IMR-90 (cell line): ENCODE measurements around the gene FCRLB. TPM values are rescaled to one million over a fixed set of nuclear protein-coding genes. Genes with fewer than 3 reads are reported as not detected.

Source experiments
- ATAC-seq: fragments of 200-7000 bp; cut with Tn5 transposase; 2 replicates; pipeline ENCODE4 v1.9.1; 2020; ENCODE audit warnings: low read depth, mild to moderate bottlenecking, moderate library complexity
- BruUV-seq: library from RNA; stranded (reverse); fragments of 400-500 nt; replicated peaks from 2 replicates; lab custom pipeline; 2021; lab: Mats Ljungman, UMichigan
- CTCF ChIA-PET: fragments of 300-600 bp; formaldehyde crosslinking; extraction: SDS; loops from one replicate; lab custom pipeline; 2021; ENCODE audit warnings: antibody characterized with exemption; lab: Yijun Ruan, JAX
- POLR2A ChIA-PET: fragments of 300-600 bp; sonication (Branson Sonifier 250); formaldehyde crosslinking; loops from one replicate; lab custom pipeline; 2022; ENCODE audit warnings: antibody characterized with exemption; ENCODE audit not compliant: unreplicated experiment; lab: Charles Lee
- DNase-seq: peaks from one replicate; pipeline ENCODE4 v3.0.0; 2013
- H2AFZ ChIP-seq: replicated peaks from 2 replicates; pipeline ENCODE3; 2013; ENCODE audit warnings: low read length, mild to moderate bottlenecking; ENCODE audit not compliant: poor library complexity
- H2AK5ac ChIP-seq: 2 replicates; pipeline ENCODE4 v1.6.1; 2013; ENCODE audit warnings: low read depth, low read length, inconsistent platforms
- H2AK9ac ChIP-seq: replicated peaks from 2 replicates; pipeline ENCODE3; 2013; ENCODE audit warnings: mild to moderate bottlenecking, low read depth, low read length, moderate library complexity; ENCODE audit not compliant: poor library complexity
- H2BK120ac ChIP-seq: 2 replicates; pipeline ENCODE4 v1.6.1; 2013; ENCODE audit warnings: low read depth, low read length, inconsistent platforms
- H2BK15ac ChIP-seq: 3 replicates; pipeline ENCODE4 v1.6.1; 2013; ENCODE audit warnings: low read depth, low read length, inconsistent platforms
- H2BK20ac ChIP-seq: 2 replicates; pipeline ENCODE4 v1.6.1; 2013; ENCODE audit warnings: low read depth, mild to moderate bottlenecking, inconsistent platforms, low read length, moderate library complexity
- H2BK5ac ChIP-seq: 2 replicates; pipeline ENCODE4 v1.6.1; 2013; ENCODE audit warnings: mild to moderate bottlenecking, low read depth, low read length, inconsistent platforms; ENCODE audit not compliant: poor library complexity, severe bottlenecking
- H3K14ac ChIP-seq: replicated peaks from 2 replicates; pipeline ENCODE4 v1.6.1; 2013; ENCODE audit warnings: low read depth, low read length, inconsistent platforms
- H3K18ac ChIP-seq: 2 replicates; pipeline ENCODE4 v1.6.1; 2013; ENCODE audit warnings: low read depth, low read length, control low read depth
- H3K23ac ChIP-seq: 2 replicates; pipeline ENCODE4 v1.6.1; 2013; ENCODE audit warnings: low read depth, low read length, inconsistent platforms
- H3K27ac ChIP-seq: 2 replicates; pipeline ENCODE4 v1.5.1; 2013; ENCODE audit warnings: mild to moderate bottlenecking, control low read depth, low read length; ENCODE audit not compliant: insufficient read depth
- H3K27me3 ChIP-seq: 2 replicates; pipeline ENCODE4 v1.6.1; 2013; ENCODE audit warnings: low read length; ENCODE audit not compliant: control insufficient read depth, insufficient read depth
- H3K36me3 ChIP-seq: 2 replicates; pipeline ENCODE4 v1.6.1; 2013; ENCODE audit warnings: low read length, mixed read lengths; ENCODE audit not compliant: control insufficient read depth, insufficient read depth
- H3K4ac ChIP-seq: 2 replicates; pipeline ENCODE4 v1.6.1; 2013; ENCODE audit warnings: low read depth, low read length, inconsistent platforms
- H3K4me1 ChIP-seq: 2 replicates; pipeline ENCODE4 v1.6.1; 2013; ENCODE audit warnings: low read length, mixed read lengths; ENCODE audit not compliant: control insufficient read depth, insufficient read depth
- H3K4me2 ChIP-seq: 2 replicates; pipeline ENCODE4 v1.6.1; 2013; ENCODE audit warnings: low read depth, mild to moderate bottlenecking, control low read depth, low read length, moderate library complexity
- H3K4me3 ChIP-seq: 2 replicates; pipeline ENCODE4 v1.5.1; 2013; ENCODE audit warnings: low read depth, mild to moderate bottlenecking, control low read depth, low read length, moderate library complexity; ENCODE audit not compliant: insufficient read depth
- H3K56ac ChIP-seq: 2 replicates; pipeline ENCODE4 v1.6.1; 2013; ENCODE audit warnings: low read length, inconsistent platforms; ENCODE audit not compliant: insufficient read depth; ENCODE audit errors: extremely low read depth
- H3K79me1 ChIP-seq, 2 experiments: 2 replicates each; pipeline ENCODE4 v1.6.1; 2013; ENCODE audit warnings: low read length in 2 of 2, inconsistent platforms in 1 of 2, low read depth in 1 of 2
- H3K9ac ChIP-seq: 2 replicates; pipeline ENCODE4 v1.6.1; 2013; ENCODE audit warnings: low read depth, low read length, control low read depth
- H3K9me1 ChIP-seq: 2 replicates; pipeline ENCODE4 v1.6.1; 2013; ENCODE audit warnings: low read length, inconsistent platforms; ENCODE audit not compliant: insufficient read depth
- H3K9me3 ChIP-seq: 2 replicates; pipeline ENCODE4 v1.6.1; 2013; ENCODE audit warnings: low read length; ENCODE audit not compliant: control insufficient read depth, insufficient read depth
- H4K20me1 ChIP-seq: 2 replicates; pipeline ENCODE4 v1.6.1; 2013; ENCODE audit warnings: low read length, inconsistent platforms; ENCODE audit not compliant: insufficient read depth
- H4K5ac ChIP-seq: 2 replicates; pipeline ENCODE4 v1.6.1; 2013; ENCODE audit warnings: mild to moderate bottlenecking, low read depth, low read length, control low read depth
- H4K8ac ChIP-seq, 2 experiments: 2 replicates each; pipeline ENCODE4 v1.6.1; 2013; ENCODE audit warnings: low read depth in 2 of 2, low read length in 2 of 2, control low read depth in 1 of 2, inconsistent platforms in 1 of 2
- H4K91ac ChIP-seq: 2 replicates; pipeline ENCODE4 v1.6.1; 2013; ENCODE audit warnings: low read depth, low read length, inconsistent platforms; ENCODE audit not compliant: insufficient read depth
- ELK1 ChIP-seq: fragments of 150-350 bp; IDR thresholded peaks from 2 replicates; pipeline ENCODE4 v1.6.1; 2016; ENCODE audit warnings: low read depth, mild to moderate bottlenecking, low read length, moderate library complexity, borderline replicate concordance
- FOS ChIP-seq: fragments of 150-350 bp; IDR thresholded peaks from 2 replicates; pipeline ENCODE4 v1.6.1; 2016; ENCODE audit warnings: low read depth, low read length
- MAFK ChIP-seq: IDR thresholded peaks from 2 replicates; pipeline ENCODE4 v1.6.1; 2012; ENCODE audit warnings: low read depth, low read length, improper control_type of control experiment
- NFE2L2 ChIP-seq: fragments of 150-350 bp; IDR thresholded peaks from 2 replicates; pipeline ENCODE4 v1.6.1; 2016; ENCODE audit warnings: low read depth, mild to moderate bottlenecking, low read length
- RAD21 ChIP-seq: IDR thresholded peaks from 2 replicates; pipeline ENCODE4 v1.6.1; 2012; ENCODE audit warnings: low read length, improper control_type of control experiment
- RFX5 ChIP-seq: IDR thresholded peaks from 2 replicates; pipeline ENCODE4 v1.8.0; 2012; ENCODE audit warnings: low read depth, mild to moderate bottlenecking, low read length, moderate library complexity
- SMC3 ChIP-seq: fragments of 150-350 bp; IDR thresholded peaks from 2 replicates; pipeline ENCODE4 v1.6.1; 2016; ENCODE audit warnings: low read depth, mild to moderate bottlenecking, antibody characterized with exemption, low read length, moderate library complexity
- USF2 ChIP-seq: fragments of 150-350 bp; IDR thresholded peaks from 2 replicates; pipeline ENCODE4 v1.6.1; 2017; ENCODE audit warnings: mild to moderate bottlenecking, antibody characterized with exemption, low read length, low read depth
- dilution Hi-C: fragments of 300-500 bp; cut with HindIII; formaldehyde crosslinking; loops from one replicate; pipeline ENCODE4 v1.14.3; 2018; ENCODE audit warnings: low sequenced_read_pairs; ENCODE audit not compliant: unreplicated experiment
- in situ Hi-C: fragments of 300-500 bp; cut with MboI; formaldehyde crosslinking; loops from 3 replicates; pipeline ENCODE4 v1.14.3; 2019; ENCODE audit warnings: low sequenced_read_pairs, inconsistent platforms, mixed read lengths
- intact Hi-C: fragments of 100-400 bp; cut with micrococcal nuclease; formaldehyde crosslinking; loops from 2 replicates; pipeline ENCODE4 v1.10.0; 2022
- polyA plus RNA-seq, 3 experiments: library from polyadenylated mRNA; depleted of rRNA; stranded (reverse); fragments of >200 nt; gene quantifications; 2 replicates each; pipeline ENCODE4 v1.2.3, GENCODE V29; 2012; ENCODE audit warnings: low replicate concordance in 1 of 3
- total RNA-seq: library from RNA; depleted of rRNA; stranded (reverse); fragments of >200 nt; gene quantifications from 2 replicates; pipeline ENCODE4 v1.2.3, GENCODE V29; 2012

Gene FCRLB
- total and polyA plus RNA-seq, 2 of the 4 experiments (the other 2 are of a cell fraction) = 0.90 to 2.2 TPM

GRCh38 chr1:161772397-161772796 lies 51.1 kb downstream of the FCRLB start:
- no peak for TF ChIP-seq FOS
- no peak for TF ChIP-seq USF2
- TF ChIP-seq MAFK = no peak
- no peak for TF ChIP-seq ELK1
- no peak for TF ChIP-seq NFE2L2
- no peak for TF ChIP-seq RFX5
- TF ChIP-seq RAD21 = no peak
- no peak for TF ChIP-seq SMC3
- no peak overlapping the region for H3K9ac ChIP-seq
- no peaks in the 10 kb centered on the region for H3K27me3 ChIP-seq
- POLR2A ChIA-PET = no interaction called here
- no peak overlapping the region for H2AK9ac ChIP-seq
- H2BK5ac ChIP-seq = no peak overlapping the region
- no peak overlapping the region for H3K18ac ChIP-seq
- intact Hi-C loops = no loop called here
- BruUV-seq = no TSS peak
- no peak overlapping the region for H3K27ac ChIP-seq
- H2AFZ ChIP-seq = no peak overlapping the region
- no peak overlapping the region for H3K23ac ChIP-seq
- CTCF ChIA-PET = interaction anchor here (0.6 kb wide), 1 partner anchor 204 kb away, joined by 3 read pairs; no protein-coding TSS in a partner anchor
- H3K4ac ChIP-seq = no peak overlapping the region
- no peaks in the 10 kb centered on the region for H3K36me3 ChIP-seq
- no peak for ATAC-seq
- no peak overlapping the region for H3K4me2 ChIP-seq
- H3K9me1 ChIP-seq = peaks cover 2% of the 10 kb centered on the region; the same call in 1 of the 2 replicates
- no peak overlapping the region for H3K4me3 ChIP-seq
- in situ Hi-C loops = no loop called here
- no peak overlapping the region for H4K5ac ChIP-seq
- no peak overlapping the region for H2BK15ac ChIP-seq
- no peak overlapping the region for H4K91ac ChIP-seq
- no peak overlapping the region for H4K8ac ChIP-seq
- H2AK5ac ChIP-seq = no peak overlapping the region
- no peak overlapping the region for H3K56ac ChIP-seq
- H2BK20ac ChIP-seq = no peak overlapping the region
- H2BK120ac ChIP-seq = no peak overlapping the region
- H3K9me3 ChIP-seq = no peaks in the 10 kb centered on the region
- dilution Hi-C loops = no loop called here
- no peak for DNase-seq
- no peaks in the 10 kb centered on the region for H3K4me1 ChIP-seq
- peaks cover 31 to 57% of the 10 kb centered on the region in 2 experiments for H3K79me1 ChIP-seq
- peaks cover 3% of the 10 kb centered on the region; the same call in 1 of the 2 replicates for H4K20me1 ChIP-seq
- H3K14ac ChIP-seq = no peak overlapping the region
